ENCODE results near the gene ZNF827.

The ZNF827 gene

DNA sequence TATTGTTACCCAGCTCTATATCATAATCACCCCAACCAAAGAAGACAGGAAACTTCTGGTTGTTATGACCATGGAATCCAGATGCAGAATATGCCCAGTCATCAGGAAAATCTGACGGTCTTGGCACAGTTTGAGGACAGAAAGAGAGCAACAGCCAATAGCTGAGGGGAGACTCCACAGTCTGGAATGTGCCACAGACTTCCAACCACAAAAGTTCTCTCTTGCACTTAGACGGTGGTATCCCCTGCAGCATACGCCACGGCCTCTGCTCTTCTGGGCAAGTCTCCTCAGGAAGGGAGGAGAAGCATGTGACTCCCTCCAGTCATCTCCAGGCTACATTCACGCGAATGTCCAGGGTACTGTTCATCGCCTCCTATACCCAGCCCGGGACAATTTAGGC, 18.4 kb downstream of the ZNF827 start:
- ATAC-seq (replicated peaks) (no peak), DNase-seq (no peak)
- peaks cover 17 to 22% of the 10 kb centered on the region in 2 donors for H3K36me3 Mint-ChIP-seq
- H3K4me3 Mint-ChIP-seq = no peak overlapping the region
- H3K4me1 Mint-ChIP-seq = peaks cover 8 to 27% of the 10 kb centered on the region in 2 donors
- no peaks in the 10 kb centered on the region for H3K27me3 Mint-ChIP-seq
- no peak overlapping the region for H3K27ac Mint-ChIP-seq
- H3K9me3 Mint-ChIP-seq = peaks cover 6 to 8% of the 10 kb centered on the region in 2 donors

DNA sequence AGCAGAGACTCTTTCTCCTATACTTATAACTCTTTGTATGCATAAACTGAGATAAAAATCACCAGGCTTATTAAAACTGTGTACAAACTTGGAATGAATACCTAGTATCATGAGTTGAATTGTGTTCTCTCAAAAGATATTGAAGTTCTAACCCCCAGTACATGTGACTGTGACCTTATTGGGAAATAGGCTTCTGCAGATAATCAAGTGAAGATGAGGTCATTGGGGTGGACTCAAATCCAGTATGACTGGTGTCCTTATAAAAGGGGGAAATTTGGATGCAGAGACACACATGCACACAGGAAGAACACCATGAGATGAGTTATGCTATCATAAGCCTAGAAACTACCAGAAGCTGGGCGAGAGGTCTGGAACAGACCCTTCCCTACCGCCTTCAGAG, 26.2 kb downstream of the ZNF827 start:
- no peaks in the 10 kb centered on the region for H3K27me3 Mint-ChIP-seq
- peaks cover 7 to 12% of the 10 kb centered on the region in 2 donors for H3K36me3 Mint-ChIP-seq
- peaks cover 19 to 31% of the 10 kb centered on the region in 2 donors for H3K4me1 Mint-ChIP-seq
- DNase-seq (no peak), ATAC-seq (replicated peaks) (no peak)
- peaks cover 1 to 5% of the 10 kb centered on the region in 2 donors for H3K9me3 Mint-ChIP-seq
- no peak overlapping the region for H3K4me3 Mint-ChIP-seq
- no peak overlapping the region for H3K27ac Mint-ChIP-seq

DNA sequence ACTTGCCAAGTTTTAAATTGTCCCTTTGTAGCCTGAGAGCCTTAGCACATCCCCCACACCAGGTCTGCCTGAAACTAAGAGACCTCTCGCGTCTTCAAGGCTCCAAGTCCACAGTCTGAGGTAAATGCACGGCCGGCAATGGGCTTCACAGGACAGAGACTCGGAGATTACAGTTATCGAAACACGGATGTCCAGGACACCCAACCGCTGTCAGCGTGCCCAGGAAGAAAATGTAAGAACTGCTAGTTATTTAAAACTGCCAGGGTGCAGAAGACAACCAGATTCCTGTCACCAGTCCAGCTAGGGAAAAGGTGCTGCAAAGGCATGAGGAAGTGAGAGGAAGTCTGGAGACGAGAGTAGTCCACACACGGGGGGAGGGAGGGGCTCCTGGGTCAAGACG, 28.9 kb downstream of the ZNF827 start:
- Mint-ChIP-seq H3K27me3 (no peaks in the 10 kb centered on the region), H3K27ac (no peak overlapping the region), H3K9me3 (peaks cover 1 to 5% of the 10 kb centered on the region in 2 donors), H3K36me3 (peaks cover 2 to 14% of the 10 kb centered on the region in 2 donors), H3K4me3 (peak overlapping the region; percentile 23 to 39), H3K4me1 (peaks cover 22 to 35% of the 10 kb centered on the region in 2 donors)
- ATAC-seq (replicated peaks) = no peak
- DNase-seq = no peak

DNA sequence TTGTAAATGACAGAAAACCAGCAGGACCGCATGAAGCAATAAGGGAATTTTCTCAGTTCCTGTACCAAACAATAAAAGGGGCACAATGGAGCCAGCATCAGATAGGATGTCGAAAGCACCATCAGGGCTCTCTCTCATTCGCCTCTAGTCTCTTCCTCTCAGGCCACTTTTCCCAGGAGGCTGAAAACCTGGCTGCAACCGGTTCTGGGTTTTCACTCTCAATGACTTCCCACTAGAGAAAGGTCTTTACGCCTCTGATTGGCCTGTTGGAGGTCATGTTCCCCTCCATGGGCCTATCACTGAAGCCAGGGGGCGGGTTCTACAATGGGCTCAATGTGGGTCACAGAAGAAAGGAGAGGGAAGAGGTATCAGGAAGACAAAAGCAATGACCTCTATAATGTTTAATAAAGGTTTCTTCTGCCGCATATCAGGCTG, 29.3 kb downstream of the ZNF827 start:
- ATAC-seq (replicated peaks) = peak in 1 of 2 donors; percentile 58
- H3K4me3 Mint-ChIP-seq = peak overlapping the region; percentile 28 to 39
- no peak for DNase-seq
- no peaks in the 10 kb centered on the region for H3K27me3 Mint-ChIP-seq
- H3K4me1 Mint-ChIP-seq = peaks cover 26 to 39% of the 10 kb centered on the region in 2 donors
- H3K36me3 Mint-ChIP-seq = peaks cover 2 to 14% of the 10 kb centered on the region in 2 donors
- H3K9me3 Mint-ChIP-seq = peaks cover 1 to 5% of the 10 kb centered on the region in 2 donors
- no peak overlapping the region for H3K27ac Mint-ChIP-seq

DNA sequence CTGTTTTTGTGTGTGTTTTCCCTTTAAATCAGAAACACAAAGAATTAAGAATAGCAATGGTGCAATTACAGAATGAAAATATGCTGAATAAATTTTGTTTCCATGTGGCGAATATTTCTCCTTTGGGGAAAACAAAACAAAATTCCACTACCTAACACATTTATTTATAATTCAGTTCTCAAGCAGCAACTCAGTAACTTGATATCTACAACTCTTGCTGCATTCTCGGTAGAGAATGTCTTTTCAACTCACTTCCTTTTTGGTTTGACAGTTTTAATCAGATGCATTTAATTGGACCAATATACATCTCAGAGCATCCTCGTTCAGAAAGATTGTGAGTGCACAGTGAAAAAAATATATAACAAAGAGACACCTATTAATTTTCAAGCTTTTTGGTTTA, 30.8 kb downstream of the ZNF827 start:
- Mint-ChIP-seq H3K36me3 (peaks cover 4 to 16% of the 10 kb centered on the region in 2 donors), H3K27me3 (no peaks in the 10 kb centered on the region), H3K27ac (no peak overlapping the region), H3K4me1 (peaks cover 29 to 50% of the 10 kb centered on the region in 2 donors), H3K4me3 (no peak overlapping the region), H3K9me3 (peaks cover 1 to 5% of the 10 kb centered on the region in 2 donors)
- ATAC-seq (replicated peaks) = no peak
- no peak for DNase-seq

DNA sequence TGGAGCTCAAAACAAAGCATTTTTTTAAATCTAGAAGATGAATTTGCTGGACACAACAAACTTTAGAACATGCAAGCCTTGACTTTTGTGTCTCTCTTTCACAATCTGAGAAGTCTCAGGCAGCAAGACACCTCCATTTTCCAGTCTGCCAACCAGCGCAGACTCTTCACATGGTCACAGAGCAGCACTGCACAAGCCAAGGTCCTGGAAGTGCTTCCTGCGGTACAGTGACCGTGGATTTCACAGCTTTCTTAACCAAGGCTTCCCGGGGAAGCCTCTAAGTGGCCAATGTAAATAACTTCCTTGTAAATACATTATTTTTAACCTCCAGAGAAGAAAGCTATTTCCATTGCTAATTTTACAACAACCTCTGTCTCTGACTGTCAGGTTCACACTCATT, 31.2 kb downstream of the ZNF827 start:
- H3K4me1 Mint-ChIP-seq = peaks cover 29 to 50% of the 10 kb centered on the region in 2 donors
- H3K9me3 Mint-ChIP-seq = peaks cover 1 to 5% of the 10 kb centered on the region in 2 donors
- DNase-seq (no peak), ATAC-seq (replicated peaks) (no peak)
- no peaks in the 10 kb centered on the region for H3K27me3 Mint-ChIP-seq
- no peak overlapping the region for H3K4me3 Mint-ChIP-seq
- H3K36me3 Mint-ChIP-seq = peaks cover 4 to 20% of the 10 kb centered on the region in 2 donors
- H3K27ac Mint-ChIP-seq = no peak overlapping the region

DNA sequence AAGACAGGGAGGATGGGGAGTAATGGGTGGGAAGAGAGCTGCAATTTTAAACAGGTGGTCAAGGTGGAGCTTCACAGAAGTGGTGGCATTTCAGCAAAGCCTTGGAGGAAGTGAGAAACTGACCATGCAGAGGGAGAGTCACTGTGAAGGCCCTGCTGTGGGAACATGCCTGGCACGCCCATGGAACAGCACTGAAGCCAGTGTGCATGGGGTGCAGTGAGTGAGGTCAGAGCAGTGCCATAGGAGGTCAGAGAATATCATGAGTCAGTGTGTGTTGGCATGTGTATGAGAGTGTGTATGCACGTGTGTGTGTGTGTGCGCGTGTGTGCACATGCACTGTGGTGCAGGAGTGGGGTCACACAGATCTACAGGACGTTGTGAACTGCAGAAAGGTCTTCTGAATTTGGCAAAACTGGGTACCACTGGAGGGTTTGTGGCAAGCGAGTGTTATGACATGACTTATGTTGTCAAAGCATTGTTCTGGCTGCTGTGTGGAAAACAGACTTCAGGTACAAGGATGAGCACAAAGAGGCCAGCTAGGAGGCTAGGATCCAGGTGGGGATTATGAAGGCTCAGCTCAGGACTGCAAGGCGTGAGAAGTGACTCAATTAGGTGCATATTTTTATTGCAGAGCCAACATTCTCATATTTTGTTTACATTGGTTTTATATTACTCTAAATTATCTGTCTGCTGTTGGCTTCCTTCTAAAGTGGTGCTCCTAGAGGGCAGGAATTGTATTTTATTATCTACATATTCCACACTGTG, 34.0 kb downstream of the ZNF827 start:
- Mint-ChIP-seq H3K27ac (no peak overlapping the region), H3K4me1 (peaks cover 16 to 37% of the 10 kb centered on the region in 2 donors), H3K9me3 (peaks cover 0 to 1% of the 10 kb centered on the region in 2 donors), H3K27me3 (no peaks in the 10 kb centered on the region), H3K4me3 (no peak overlapping the region), H3K36me3 (peaks cover 11 to 33% of the 10 kb centered on the region in 2 donors)
- DNase-seq (no peak), ATAC-seq (replicated peaks) (no peak)

DNA sequence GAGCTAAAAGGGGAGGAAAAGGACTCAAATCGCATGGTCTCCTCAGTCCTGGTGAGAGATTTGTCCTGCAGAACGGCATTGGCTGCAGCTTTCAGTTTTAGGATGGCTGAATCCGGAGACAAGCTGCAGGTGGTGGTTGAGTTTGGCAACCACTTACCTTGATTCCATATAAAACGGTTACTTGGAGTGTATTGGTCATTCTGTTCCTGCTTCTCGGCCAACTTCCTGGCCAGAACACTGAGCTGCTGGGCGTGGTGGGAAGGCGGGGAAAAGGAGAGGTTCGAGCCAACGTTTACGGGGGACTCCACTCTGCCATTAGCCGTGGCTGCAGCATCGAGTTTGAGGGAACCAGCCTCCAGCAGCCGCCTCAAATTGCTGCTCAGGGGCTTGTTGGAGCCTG, 36.1 kb downstream of the ZNF827 start:
- Mint-ChIP-seq H3K27me3 (no peaks in the 10 kb centered on the region), H3K4me3 (no peak overlapping the region)
- no peak for ATAC-seq (replicated peaks)

DNA sequence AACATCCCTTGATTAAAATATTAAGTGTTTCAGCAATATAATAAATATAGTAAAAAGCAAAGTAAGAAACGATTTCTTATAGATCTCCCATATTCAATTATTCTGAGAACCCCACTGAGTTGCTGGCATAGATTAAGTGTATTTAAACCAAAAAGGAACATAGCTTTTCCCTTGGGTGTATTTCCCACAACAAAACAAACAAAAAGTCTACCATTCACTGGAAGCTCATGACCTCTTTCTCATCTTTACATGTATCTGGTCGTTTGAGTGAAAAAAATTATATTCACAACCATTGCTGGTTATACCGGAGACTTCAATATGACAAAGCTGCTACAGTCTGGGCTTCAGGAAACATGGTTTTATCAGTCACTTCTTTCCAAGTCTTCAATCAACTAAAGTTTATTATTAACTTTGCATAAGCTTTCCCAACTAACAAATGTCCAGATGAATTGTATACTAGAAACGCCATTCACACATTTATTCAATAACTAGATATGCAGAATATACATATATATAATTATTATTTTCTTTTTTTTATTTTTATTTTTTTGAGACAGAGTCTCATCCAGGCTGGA, 38.6 kb downstream of the ZNF827 start:
- H3K27ac Mint-ChIP-seq = no peak overlapping the region
- H3K36me3 Mint-ChIP-seq = peaks cover 9 to 28% of the 10 kb centered on the region in 2 donors
- ATAC-seq (replicated peaks) (no peak), DNase-seq (no peak)
- no peaks in the 10 kb centered on the region for H3K27me3 Mint-ChIP-seq
- H3K4me3 Mint-ChIP-seq = no peak overlapping the region
- no peaks in the 10 kb centered on the region for H3K9me3 Mint-ChIP-seq
- H3K4me1 Mint-ChIP-seq = peaks cover 11 to 19% of the 10 kb centered on the region in 2 donors

More for the DNA sequence above, 36.1 kb downstream of the ZNF827 start:
- Mint-ChIP-seq H3K36me3 (peaks cover 9 to 33% of the 10 kb centered on the region in 2 donors), H3K27ac (no peak overlapping the region), H3K9me3 (no peaks in the 10 kb centered on the region), H3K4me1 (peaks cover 10 to 22% of the 10 kb centered on the region in 2 donors)
- DNase-seq = no peak

DNA sequence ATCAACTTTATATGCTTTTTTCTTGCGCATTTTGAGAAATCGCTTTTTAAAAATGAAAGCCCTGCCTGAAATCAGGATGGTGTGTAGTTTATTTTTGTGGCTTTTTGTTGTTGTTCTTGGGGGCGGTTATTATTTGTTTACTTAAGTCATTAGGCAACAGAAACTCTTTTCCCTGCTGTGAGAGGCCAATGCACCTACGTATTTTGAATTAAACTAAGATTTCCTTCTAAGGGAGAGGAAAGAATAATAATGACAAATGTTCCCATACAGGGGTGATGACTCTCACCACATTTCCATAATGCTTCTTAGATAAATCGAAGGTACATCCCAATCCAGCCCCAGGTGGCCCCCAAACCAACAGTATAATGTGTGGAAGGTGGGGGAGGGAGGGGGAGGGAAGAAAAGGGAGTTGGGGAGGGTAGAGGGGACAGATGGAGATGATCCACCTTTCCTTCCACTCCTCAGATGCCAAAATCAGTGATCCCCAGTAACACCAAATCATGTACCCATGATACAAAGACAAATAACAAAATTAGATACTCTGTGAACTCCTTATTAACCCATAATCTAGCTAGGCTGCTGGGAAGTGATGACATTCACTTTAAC, 39.6 kb downstream of the ZNF827 start:
- Mint-ChIP-seq H3K4me1 (peaks cover 9 to 19% of the 10 kb centered on the region in 2 donors), H3K9me3 (no peaks in the 10 kb centered on the region), H3K36me3 (peaks cover 7 to 28% of the 10 kb centered on the region in 2 donors), H3K4me3 (no peak overlapping the region), H3K27ac (no peak overlapping the region), H3K27me3 (no peaks in the 10 kb centered on the region)
- DNase-seq (no peak), ATAC-seq (replicated peaks) (no peak)

DNA sequence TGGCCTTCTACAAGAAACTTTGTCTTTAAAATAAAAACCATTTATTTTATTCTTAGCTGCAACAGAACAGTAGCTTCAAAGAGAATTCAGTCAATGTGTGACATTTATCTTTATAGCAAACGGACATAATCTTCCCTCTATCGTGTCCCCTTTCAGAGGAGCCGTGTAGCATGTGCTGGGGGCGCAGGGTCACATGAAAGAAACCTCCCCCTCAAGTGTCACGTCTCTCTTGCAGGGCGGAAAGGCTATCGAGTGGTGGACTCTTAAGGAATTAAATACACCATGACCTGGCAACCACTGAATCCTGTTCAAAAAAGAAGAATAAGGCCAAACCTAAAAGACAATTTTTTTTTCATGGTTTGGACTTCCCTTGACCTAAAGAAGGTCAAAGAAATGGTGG, 40.2 kb downstream of the ZNF827 start:
- Mint-ChIP-seq H3K27ac (no peak overlapping the region), H3K36me3 (peaks cover 7 to 28% of the 10 kb centered on the region in 2 donors), H3K4me3 (no peak overlapping the region), H3K4me1 (peaks cover 8 to 20% of the 10 kb centered on the region in 2 donors), H3K27me3 (no peaks in the 10 kb centered on the region), H3K9me3 (no peaks in the 10 kb centered on the region)
- DNase-seq = no peak
- no peak for ATAC-seq (replicated peaks)

DNA sequence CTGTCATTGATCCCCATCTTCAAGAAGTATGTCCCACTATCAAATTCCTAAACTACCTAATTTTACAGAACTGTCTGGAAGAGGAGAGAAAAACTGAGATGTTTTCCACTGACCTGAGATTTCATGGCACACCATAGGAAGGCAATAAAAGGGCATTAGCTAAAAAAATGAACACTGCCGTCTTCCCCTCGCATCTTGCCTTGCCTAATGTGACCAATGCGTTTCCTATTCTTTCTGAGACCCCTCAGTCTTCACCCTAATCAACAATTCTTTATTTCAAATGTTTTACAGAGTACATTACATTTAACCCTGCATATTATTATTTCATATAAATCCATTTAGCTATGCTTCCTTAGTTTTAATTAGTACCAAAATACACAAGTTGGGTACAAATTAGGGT, 43.6 kb downstream of the ZNF827 start:
- no peaks in the 10 kb centered on the region for H3K9me3 Mint-ChIP-seq
- H3K27me3 Mint-ChIP-seq = no peaks in the 10 kb centered on the region
- H3K36me3 Mint-ChIP-seq = peaks cover 0 to 9% of the 10 kb centered on the region in 2 donors
- H3K4me1 Mint-ChIP-seq = peaks cover 20 to 29% of the 10 kb centered on the region in 2 donors
- no peak for DNase-seq
- H3K4me3 Mint-ChIP-seq = no peak overlapping the region
- no peak for ATAC-seq (replicated peaks)
- no peak overlapping the region for H3K27ac Mint-ChIP-seq

DNA sequence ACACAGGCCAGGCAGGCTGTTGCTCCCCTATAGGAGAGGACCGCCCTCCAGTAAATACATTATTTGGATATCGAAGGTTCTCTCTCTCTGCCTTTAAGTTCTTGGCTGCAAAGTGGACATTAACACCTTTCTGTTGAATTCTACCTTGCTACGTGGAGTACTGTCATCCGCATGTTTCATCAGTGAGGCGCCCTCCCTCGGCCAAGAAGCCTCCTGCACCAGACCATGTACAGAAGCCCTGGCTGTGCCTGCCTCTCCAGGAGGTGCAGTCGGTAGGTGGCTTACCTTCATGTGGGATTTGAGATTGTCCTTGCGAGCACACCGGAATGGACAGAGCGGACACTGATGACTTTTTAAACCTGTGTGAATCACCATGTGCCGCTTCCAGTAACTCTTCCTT, 46.7 kb downstream of the ZNF827 start:
- peaks cover 25 to 47% of the 10 kb centered on the region in 2 donors for H3K4me1 Mint-ChIP-seq
- no peaks in the 10 kb centered on the region for H3K27me3 Mint-ChIP-seq
- H3K9me3 Mint-ChIP-seq = no peaks in the 10 kb centered on the region
- no peak overlapping the region for H3K4me3 Mint-ChIP-seq
- ATAC-seq (replicated peaks) (no peak), DNase-seq (no peak)
- H3K27ac Mint-ChIP-seq = no peak overlapping the region
- peaks cover 0 to 11% of the 10 kb centered on the region in 2 donors for H3K36me3 Mint-ChIP-seq

DNA sequence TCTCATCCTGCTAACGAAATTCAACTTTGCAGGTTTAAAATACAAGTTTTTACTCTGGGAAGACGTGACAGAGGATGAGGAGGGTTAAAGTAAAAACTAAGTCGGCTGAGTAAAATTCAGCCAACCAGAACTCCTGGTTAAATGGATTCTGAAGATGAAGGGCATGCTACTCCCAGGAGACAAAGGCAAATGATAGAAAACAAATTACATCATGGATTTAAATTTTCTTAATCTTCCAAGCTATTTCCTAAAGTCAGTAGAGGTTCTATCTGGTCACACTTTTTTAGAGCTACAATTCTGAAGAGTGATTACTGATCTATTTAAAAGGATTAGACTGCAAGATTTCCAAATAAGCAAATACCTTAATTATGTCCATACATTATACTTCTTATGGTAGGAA, 47.9 kb downstream of the ZNF827 start:
- Mint-ChIP-seq H3K27me3 (no peaks in the 10 kb centered on the region), H3K36me3 (peaks cover 0 to 18% of the 10 kb centered on the region in 2 donors), H3K27ac (peak overlapping the region; percentile 42), H3K4me1 (peaks cover 28 to 60% of the 10 kb centered on the region in 2 donors), H3K4me3 (peak overlapping the region in 1 of 2 donors; percentile 22), H3K9me3 (no peaks in the 10 kb centered on the region)
- no peak for DNase-seq
- ATAC-seq (replicated peaks) = no peak
